K562 (cell line): ENCODE results near the gene IKZF3. TPM values are rescaled to one million over a fixed set of nuclear protein-coding genes. Genes with fewer than 3 reads are reported as not detected.

ENCODE experiments used
- ARID4B ChIP-seq: sonication (generic); formaldehyde crosslinking; IDR thresholded peaks from 2 replicates; pipeline ENCODE4 v1.8.0; 2022; ENCODE audit warnings: mild to moderate bottlenecking, missing genetic modification reagents
- CBFA2T3 ChIP-seq: fragments of 450-650 bp; IDR thresholded peaks from 2 replicates; pipeline ENCODE4 v1.6.1; 2017
- DLX4 ChIP-seq: fragments of 250-450 bp; sonication (Bioruptor Pico); IDR thresholded peaks from 2 replicates; pipeline ENCODE4 v1.6.1; 2021; ENCODE audit warnings: mild to moderate bottlenecking
- EZH2 ChIP-seq: IDR thresholded peaks from 2 replicates; pipeline ENCODE4 v1.6.1; 2012; ENCODE audit warnings: low read depth, mild to moderate bottlenecking, inconsistent platforms, low read length, borderline replicate concordance
- GTF2A2 ChIP-seq: IDR thresholded peaks from 2 replicates; pipeline ENCODE4 v1.6.1; 2016; ENCODE audit warnings: mild to moderate bottlenecking, missing genetic modification characterization, missing compliant biosample characterization
- NEUROD1 ChIP-seq: fragments of 150-350 bp; IDR thresholded peaks from 2 replicates; pipeline ENCODE4 v1.6.1; 2014; ENCODE audit warnings: borderline replicate concordance, low read length, low read depth; ENCODE audit not compliant: partially characterized antibody
- POLR2H ChIP-seq: IDR thresholded peaks from 2 replicates; pipeline ENCODE4 v1.6.1; 2016; ENCODE audit warnings: missing genetic modification characterization, low read depth, mild to moderate bottlenecking, control low read depth, missing compliant biosample characterization, moderate library complexity
- PYGO2 ChIP-seq: fragments of 450-650 bp; IDR thresholded peaks from 2 replicates; pipeline ENCODE4 v1.6.1; 2016; ENCODE audit warnings: mild to moderate bottlenecking, missing genetic modification characterization, moderate library complexity, missing compliant biosample characterization
- RAD21 ChIP-seq, 2 experiments: fragments of 250-450 bp in 1 of 2; fragments of 450-650 bp in 1 of 2; sonication (Bioruptor Pico) in 1 of 2; formaldehyde crosslinking in 1 of 2; IDR thresholded peaks in 1 of 2; conservative IDR thresholded peaks in 1 of 2; 2 replicates each; pipeline versions ENCODE4 v1.4.0 to v1.8.0; 2020 to 2022; ENCODE audit warnings: mild to moderate bottlenecking in 2 of 2, moderate library complexity in 1 of 2
- RBM14 ChIP-seq: fragments of 200-400 bp; formaldehyde crosslinking; IDR thresholded peaks from 2 replicates; pipeline ENCODE4 v1.6.1; 2018; ENCODE audit warnings: low read depth, mild to moderate bottlenecking, low read length, moderate library complexity, borderline replicate concordance; ENCODE audit not compliant: insufficient read depth
- RBM17 ChIP-seq: fragments of 200-400 bp; formaldehyde crosslinking; IDR thresholded peaks from 2 replicates; pipeline ENCODE4 v1.6.1; 2017; ENCODE audit warnings: low read depth, mild to moderate bottlenecking, low read length, borderline replicate concordance
- RBM34 ChIP-seq: fragments of 200-400 bp; formaldehyde crosslinking; IDR thresholded peaks from 2 replicates; pipeline ENCODE4 v1.6.1; 2018; ENCODE audit warnings: low read length, borderline replicate concordance; ENCODE audit not compliant: insufficient read depth
- TOE1 ChIP-seq, 2 experiments: fragments of 450-650 bp in 1 of 2; sonication (generic) in 1 of 2; formaldehyde crosslinking in 1 of 2; IDR thresholded peaks; 2 replicates each; pipeline versions ENCODE4 v1.7.1 to v1.8.0; 2016 to 2022; ENCODE audit warnings: borderline replicate concordance in 2 of 2, mild to moderate bottlenecking in 2 of 2, antibody characterized with exemption in 1 of 2, inconsistent platforms in 1 of 2, low read depth in 1 of 2, missing genetic modification reagents in 1 of 2, moderate library complexity in 1 of 2
- VEZF1 ChIP-seq: fragments of 200-800 bp; sonication (Bioruptor generic); IDR thresholded peaks from 2 replicates; pipeline ENCODE4 v1.6.1; 2017; ENCODE audit warnings: missing genetic modification characterization, missing compliant biosample characterization
- ZFP30 ChIP-seq: fragments of 250-450 bp; sonication (Bioruptor Pico); IDR thresholded peaks from 2 replicates; pipeline ENCODE4 v1.8.0; 2022; ENCODE audit warnings: moderate library complexity, mild to moderate bottlenecking, inconsistent platforms, borderline replicate concordance
- ZNF23 ChIP-seq: fragments of 250-450 bp; sonication (Bioruptor Pico); IDR thresholded peaks from 2 replicates; pipeline ENCODE4 v1.4.0; 2020; ENCODE audit warnings: mild to moderate bottlenecking
- ZNF324 ChIP-seq: fragments of 250-450 bp; sonication (Bioruptor Pico); IDR thresholded peaks from 2 replicates; pipeline ENCODE4 v1.4.0; 2020; ENCODE audit warnings: mild to moderate bottlenecking
- ZNF347 ChIP-seq: fragments of 450-650 bp; formaldehyde crosslinking; IDR thresholded peaks from 2 replicates; pipeline ENCODE4 v1.4.0; 2020; ENCODE audit warnings: low read depth, mild to moderate bottlenecking, moderate library complexity
- ZNF444 ChIP-seq: fragments of 250-450 bp; sonication (Bioruptor Pico); IDR thresholded peaks from 2 replicates; pipeline ENCODE4 v1.4.0; 2020; ENCODE audit warnings: mild to moderate bottlenecking, moderate library complexity
- ZNF507 ChIP-seq: conservative IDR thresholded peaks from 2 replicates; pipeline ENCODE4 v1.6.1; 2017; ENCODE audit warnings: missing genetic modification characterization, missing compliant biosample characterization
- ZNF583 ChIP-seq: fragments of 250-450 bp; sonication (Bioruptor Pico); IDR thresholded peaks from 2 replicates; pipeline ENCODE4 v1.4.0; 2020
- polyA plus RNA-seq, 8 experiments: library from polyadenylated mRNA; depleted of rRNA in 4 of 8; stranded (reverse) in 5 of 8; unstranded in 3 of 8; fragments of >200 nt; fragmentation: Nextera tagmentation in 2 of 8; fragmentation: Illumina TruSeq in 1 of 8; extraction: Ambion mirVana in 2 of 8; extraction: Trizol in 1 of 8; gene quantifications; 2 replicates each; pipeline versions ENCODE4 v1.2.1 to v1.2.3, GENCODE V29; 2011 to 2014; ENCODE audit warnings: inconsistent platforms in 1 of 8, missing spikeins in 1 of 8
- total RNA-seq, 7 experiments: library from RNA; depleted of rRNA in 6 of 7; stranded (reverse); fragments of >200 nt in 6 of 7; fragmentation: Illumina TruSeq in 2 of 7; extraction: Trizol in 2 of 7; gene quantifications; 2 replicates each; pipeline versions ENCODE4 v1.2.1 to v1.2.3, GENCODE V29; 2011 to 2021; ENCODE audit warnings: low replicate concordance in 1 of 7

IKZF3 gene
- total and polyA plus RNA-seq, 9 of the 15 experiments (the other 6 are each of a cell fraction or from before 2014, with no cell fraction given): 0.06 to 1.6 (median 0.62) TPM

GRCh38 chr17:39863918-39864746, at the start of gene IKZF3 (continued):
- TF ChIP-seq ARID4B (CRISPR knock-in tag) (no peak), RBM14 (no peak), ZNF444 (CRISPR knock-in tag) (no peak), POLR2H (tag) (no peak), PYGO2 (tag) (no peak), VEZF1 (CRISPR knock-in tag) (peak; percentile 37), TOE1 (IDR thresholded peaks at IDR 0.05; ENCODE audit: borderline replicate concordance) (no peak), TOE1 (CRISPR knock-in tag; IDR thresholded peaks at IDR 0.05; ENCODE audit: borderline replicate concordance, low read depth) (no peak), DLX4 (CRISPR knock-in tag) (no peak), RBM17 (no peak), ZNF324 (no peak), ZNF23 (CRISPR knock-in tag) (no peak), ZNF507 (tag) (no peak), ZNF347 (CRISPR knock-in tag) (no peak), RBM34 (no peak), ZNF583 (no peak), ZFP30 (CRISPR knock-in tag) (no peak), EZH2 (no peak; the same call in 1 of the 2 replicates), GTF2A2 (tag) (no peak), RAD21 (CRISPR knock-in tag; conservative IDR thresholded peaks at IDR 0.05 in 1 of 2, IDR thresholded peaks at IDR 0.05 in 1 of 2) (peak; percentile 62 to 75), NEUROD1 (no peak), CBFA2T3 (no peak)
